Uterus (tissue), 4 donors: ENCODE data around the gene DCBLD2. TPM values are rescaled to one million over a fixed set of nuclear protein-coding genes. Genes with fewer than 3 reads are reported as not detected.

Source experiments
- DNase-seq, 2 donors: peaks; one replicate each; pipeline ENCODE4 v3.0.0-alpha.2; 2019 to 2020
- H3K27ac ChIP-seq, 2 donors: fragments of 200-600 bp; sonication (generic); 1 replicate in 1 of 2; 2 replicates in 1 of 2; pipeline ENCODE4 v1.5.1; 2016 to 2018
- H3K27me3 ChIP-seq, 2 donors: fragments of 200-600 bp; sonication (generic); one replicate each; pipeline ENCODE4 v1.5.1; 2018 to 2019; ENCODE audit warnings: control low read depth in 1 of 2
- H3K36me3 ChIP-seq, 2 donors: fragments of 200-600 bp; sonication (generic); one replicate each; pipeline ENCODE4 v1.5.1; 2019; ENCODE audit warnings: control low read depth in 1 of 2
- H3K4me1 ChIP-seq, 2 donors: fragments of 200-600 bp; sonication (generic); one replicate each; pipeline ENCODE4 v1.5.1; 2018 to 2019; ENCODE audit warnings: control low read depth in 1 of 2
- H3K4me3 ChIP-seq, 2 donors: fragments of 200-600 bp; sonication (generic); 1 replicate in 1 of 2; 2 replicates in 1 of 2; pipeline ENCODE4 v1.5.1; 2018 to 2019; ENCODE audit warnings: mild to moderate bottlenecking in 1 of 2
- H3K9me3 ChIP-seq, 2 donors: fragments of 200-600 bp; sonication (generic); one replicate each; pipeline ENCODE4 v1.5.1; 2019; ENCODE audit warnings: control low read depth in 1 of 2
- CTCF ChIP-seq, 4 experiments: fragments of 200-600 bp in 2 of 4; fragments of 450-650 bp in 2 of 4; sonication (generic) in 2 of 4; IDR thresholded peaks; one replicate each; pipeline ENCODE4 v1.5.1; 2016 to 2019; ENCODE audit warnings: antibody characterized with exemption in 4 of 4, mild to moderate bottlenecking in 2 of 4, moderate library complexity in 1 of 4
- POLR2A ChIP-seq, 2 donors: fragments of 450-650 bp; IDR thresholded peaks; one replicate each; pipeline ENCODE4 v1.6.1; 2016; ENCODE audit warnings: antibody characterized with exemption in 2 of 2, mild to moderate bottlenecking in 1 of 2, moderate library complexity in 1 of 2
- intact Hi-C: fragments of 100-400 bp; cut with DNase I; formaldehyde crosslinking; loops from one replicate; pipeline ENCODE4 v1.15.1; 2023; ENCODE audit warnings: low total_unique reads
- total RNA-seq, 4 donors: library from RNA; depleted of rRNA in 3 of 4; stranded (reverse); fragments of >200 nt in 3 of 4; gene quantifications; one replicate each; pipeline versions ENCODE4 v1.1.0 to v1.2.4, GENCODE V29; 2014 to 2023
- donor health status: DM: yes; HTN: yes; CAD: no.

Gene DCBLD2
- total RNA-seq, 4 donors from 2014 or later, result 27.4 to 60.1 (median 40.9) TPM

DNA sequence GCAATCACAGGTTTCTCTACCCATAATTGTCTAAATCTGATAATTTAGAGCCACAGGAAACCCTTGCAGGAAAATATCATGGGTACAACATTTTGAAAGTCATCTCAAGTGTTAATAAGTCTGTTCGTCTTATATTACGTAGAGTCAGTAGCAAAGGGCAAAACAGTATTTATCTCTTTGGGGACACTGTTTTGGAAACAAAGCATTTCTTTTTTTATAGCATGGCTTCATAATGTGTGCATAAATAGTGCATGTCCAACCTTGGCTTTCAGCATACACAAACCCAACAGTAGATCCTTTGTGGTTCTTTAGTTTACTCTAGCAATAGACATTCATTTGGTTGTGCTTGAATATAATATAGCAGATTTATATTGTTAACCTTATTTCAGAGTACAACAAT, 114.3 kb downstream of the DCBLD2 start:
- Histone ChIP-seq H3K9me3 (no peaks in the 10 kb centered on the region), H3K4me1 (no peaks in the 10 kb centered on the region), H3K27ac (no peak overlapping the region), H3K27me3 (no peaks in the 10 kb centered on the region), H3K36me3 (no peaks in the 10 kb centered on the region), H3K4me3 (no peak overlapping the region)
- TF ChIP-seq POLR2A (IDR thresholded peaks at IDR 0.05) (no peak), CTCF (IDR thresholded peaks at IDR 0.05) (no peak)
- no peak for DNase-seq
- intact Hi-C loops, result no loop called here

DNA sequence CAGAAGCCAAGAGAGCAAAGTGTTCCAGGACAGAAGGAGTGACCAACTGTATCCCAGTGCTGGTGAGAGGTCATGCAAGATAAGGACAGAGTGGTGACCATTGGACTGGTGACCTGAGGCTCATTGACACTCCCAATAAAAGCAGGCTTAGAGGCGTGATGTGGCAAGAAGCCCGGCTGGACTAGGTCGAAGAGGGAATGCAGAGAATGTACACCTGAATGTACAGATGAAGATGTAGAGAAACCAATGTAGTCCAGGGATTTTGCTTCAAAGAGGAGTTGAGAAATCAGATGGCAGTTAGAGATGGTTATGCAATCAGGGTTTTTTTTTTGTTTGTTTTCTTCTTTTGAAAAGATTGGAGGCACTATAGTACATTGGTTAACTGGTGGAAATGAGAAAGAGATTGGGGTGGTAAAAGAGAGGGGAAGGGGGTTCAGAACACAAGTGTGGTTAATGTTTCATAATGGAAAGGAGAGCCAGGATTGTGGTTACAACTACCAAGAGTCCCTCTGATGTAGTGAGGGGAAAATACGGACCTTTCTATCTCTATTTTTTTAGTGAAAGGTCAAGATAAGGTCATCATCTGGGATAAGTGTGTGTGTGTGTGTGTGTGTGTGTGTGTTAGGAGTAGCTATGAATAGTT, 115.0 kb downstream of the DCBLD2 start:
- TF ChIP-seq POLR2A (IDR thresholded peaks at IDR 0.05) (no peak), CTCF (IDR thresholded peaks at IDR 0.05) (no peak)
- Histone ChIP-seq H3K27me3 (no peaks in the 10 kb centered on the region), H3K36me3 (no peaks in the 10 kb centered on the region), H3K4me1 (no peaks in the 10 kb centered on the region), H3K9me3 (no peaks in the 10 kb centered on the region), H3K4me3 (no peak overlapping the region), H3K27ac (peak overlapping the region in 1 of 2 donors; percentile 28)
- no peak for DNase-seq
- intact Hi-C loops, result no loop called here

GRCh38 chr3:98784666-98785600, 116.6 kb downstream of the DCBLD2 start:
- Histone ChIP-seq H3K4me3 (no peak overlapping the region), H3K36me3 (no peaks in the 10 kb centered on the region), H3K4me1 (no peaks in the 10 kb centered on the region), H3K27me3 (no peaks in the 10 kb centered on the region), H3K27ac (peak overlapping the region in 1 of 2 donors; percentile 28), H3K9me3 (no peaks in the 10 kb centered on the region)
- intact Hi-C loops, result no loop called here
- DNase-seq, result no peak
- TF ChIP-seq POLR2A (IDR thresholded peaks at IDR 0.05) (no peak), CTCF (IDR thresholded peaks at IDR 0.05) (no peak)

- no peak for DNase-seq
- H3K27ac ChIP-seq, result peak overlapping the region in 1 of 2 donors; percentile 1
- H3K27me3 ChIP-seq, result no peaks in the 10 kb centered on the region
- H3K4me1 ChIP-seq, result no peaks in the 10 kb centered on the region
- no peaks in the 10 kb centered on the region for H3K9me3 ChIP-seq
- intact Hi-C loops, result no loop called here
- H3K4me3 ChIP-seq, result no peak overlapping the region
- TF ChIP-seq CTCF (IDR thresholded peaks at IDR 0.05) (no peak), POLR2A (IDR thresholded peaks at IDR 0.05) (no peak)
- H3K36me3 ChIP-seq, result no peaks in the 10 kb centered on the region
Observed at GRCh38 chr3:98784042-98784441, 117.5 kb downstream of the DCBLD2 start.
